ENCODE data around the gene P2RY12. TPM values are rescaled to one million over a fixed set of nuclear protein-coding genes. Genes with fewer than 3 reads are reported as not detected.

P2RY12 gene
- total and polyA plus RNA-seq, 2 donors (not counting 1 experiment from before 2014, with no cell fraction given) = 0.42 to 0.79 TPM

DNA sequence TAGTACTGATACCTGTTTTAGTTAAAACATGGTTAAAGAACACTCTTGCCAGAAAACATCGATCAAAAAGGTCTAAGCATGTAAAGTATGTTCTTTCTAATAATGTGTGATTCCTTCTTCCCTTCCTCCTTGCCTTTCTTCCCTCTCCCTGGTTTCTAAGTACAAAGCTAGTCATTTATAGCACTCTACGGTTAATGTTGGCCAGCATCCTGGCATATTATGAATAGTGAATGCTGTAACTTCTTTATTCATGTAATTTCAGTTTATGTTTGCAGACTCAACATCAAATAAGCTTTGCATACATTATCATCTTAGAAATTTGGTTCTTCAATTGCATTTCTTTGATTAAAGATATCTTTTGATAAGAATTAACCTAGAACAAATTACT lies 27.1 kb downstream of the P2RY12 start:
- Mint-ChIP-seq H3K4me3 (no peak overlapping the region), H3K27ac (peak overlapping the region; percentile 65), H3K9me3 (ENCODE audit: insufficient read depth) (no peaks in the 10 kb centered on the region), H3K4me1 (peaks cover 22% of the 10 kb centered on the region), H3K27me3 (no peaks in the 10 kb centered on the region)
- intact Hi-C loops (cut with micrococcal nuclease) = no loop called here
- ChIA-PET CTCF (interaction anchor here (1.0 to 1.3 kb wide), 3 partner anchors 31 to 1217 kb away, joined by 3 to 4 read pairs (median 3); no protein-coding TSS in a partner anchor), POLR2A (no interaction called here)
- Histone ChIP-seq H2AFZ (ENCODE audit: insufficient read depth, low read depth, low read length, poor library complexity, severe bottlenecking) (no peak overlapping the region), H3K4me1 (ENCODE audit: control insufficient read depth in 2 of 2, insufficient read depth in 2 of 2, low read length in 2 of 2) (peaks cover 3 to 17% of the 10 kb centered on the region in 2 donors), H3K27me3 (replicated peaks in 1 of 4; ENCODE audit: control extremely low read depth in 1 of 4, control insufficient read depth in 3 of 4, insufficient read depth in 4 of 4, low read length in 3 of 4) (no peaks in the 10 kb centered on the region), H3K79me2 (ENCODE audit: control insufficient read depth, insufficient read depth, low read length) (no peaks in the 10 kb centered on the region), H3K9ac (ENCODE audit: low read length) (no peak overlapping the region), H3K4me3 (ENCODE audit: control extremely low read depth in 1 of 5, extremely low read depth in 1 of 5, insufficient read depth in 1 of 5, low read depth in 2 of 5, low read length in 4 of 5) (no peak overlapping the region), H3K36me3 (replicated peaks in 1 of 2; ENCODE audit: control extremely low read depth in 1 of 2, control insufficient read depth in 1 of 2, extremely low read depth in 1 of 2, insufficient read depth in 2 of 2, low read length in 1 of 2) (no peaks in the 10 kb centered on the region), H4K20me1 (ENCODE audit: control insufficient read depth, insufficient read depth, low read length, poor library complexity, severe bottlenecking) (no peaks in the 10 kb centered on the region), H3K27ac (ENCODE audit: low read length in 2 of 2) (no peak overlapping the region), H3K9me3 (ENCODE audit: control extremely low read depth in 1 of 3, control insufficient read depth in 2 of 3, insufficient read depth in 1 of 3, low read length in 2 of 3) (no peaks in the 10 kb centered on the region), H3K4me2 (replicated peaks; ENCODE audit: low read depth, low read length, poor library complexity, severe bottlenecking) (no peak overlapping the region)
- no peak for TF ChIP-seq EZH2 (IDR thresholded peaks at IDR 0.05; ENCODE audit: borderline replicate concordance, insufficient read depth, low read depth, low read length, poor library complexity, severe bottlenecking)
- TF ChIP-seq, protein P1, sequence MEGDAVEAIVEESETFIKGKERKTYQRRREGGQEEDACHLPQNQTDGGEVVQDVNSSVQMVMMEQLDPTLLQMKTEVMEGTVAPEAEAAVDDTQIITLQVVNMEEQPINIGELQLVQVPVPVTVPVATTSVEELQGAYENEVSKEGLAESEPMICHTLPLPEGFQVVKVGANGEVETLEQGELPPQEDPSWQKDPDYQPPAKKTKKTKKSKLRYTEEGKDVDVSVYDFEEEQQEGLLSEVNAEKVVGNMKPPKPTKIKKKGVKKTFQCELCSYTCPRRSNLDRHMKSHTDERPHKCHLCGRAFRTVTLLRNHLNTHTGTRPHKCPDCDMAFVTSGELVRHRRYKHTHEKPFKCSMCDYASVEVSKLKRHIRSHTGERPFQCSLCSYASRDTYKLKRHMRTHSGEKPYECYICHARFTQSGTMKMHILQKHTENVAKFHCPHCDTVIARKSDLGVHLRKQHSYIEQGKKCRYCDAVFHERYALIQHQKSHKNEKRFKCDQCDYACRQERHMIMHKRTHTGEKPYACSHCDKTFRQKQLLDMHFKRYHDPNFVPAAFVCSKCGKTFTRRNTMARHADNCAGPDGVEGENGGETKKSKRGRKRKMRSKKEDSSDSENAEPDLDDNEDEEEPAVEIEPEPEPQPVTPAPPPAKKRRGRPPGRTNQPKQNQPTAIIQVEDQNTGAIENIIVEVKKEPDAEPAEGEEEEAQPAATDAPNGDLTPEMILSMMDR (IDR thresholded peaks at IDR 0.05) = no peak
- WGBS (ENCODE audit: insufficient coverage) = no CpG with 5 or more reads among the region's 2 CpGs
- no peak for DNase-seq
- no peak for ATAC-seq (ENCODE audit: low read depth)

DNA sequence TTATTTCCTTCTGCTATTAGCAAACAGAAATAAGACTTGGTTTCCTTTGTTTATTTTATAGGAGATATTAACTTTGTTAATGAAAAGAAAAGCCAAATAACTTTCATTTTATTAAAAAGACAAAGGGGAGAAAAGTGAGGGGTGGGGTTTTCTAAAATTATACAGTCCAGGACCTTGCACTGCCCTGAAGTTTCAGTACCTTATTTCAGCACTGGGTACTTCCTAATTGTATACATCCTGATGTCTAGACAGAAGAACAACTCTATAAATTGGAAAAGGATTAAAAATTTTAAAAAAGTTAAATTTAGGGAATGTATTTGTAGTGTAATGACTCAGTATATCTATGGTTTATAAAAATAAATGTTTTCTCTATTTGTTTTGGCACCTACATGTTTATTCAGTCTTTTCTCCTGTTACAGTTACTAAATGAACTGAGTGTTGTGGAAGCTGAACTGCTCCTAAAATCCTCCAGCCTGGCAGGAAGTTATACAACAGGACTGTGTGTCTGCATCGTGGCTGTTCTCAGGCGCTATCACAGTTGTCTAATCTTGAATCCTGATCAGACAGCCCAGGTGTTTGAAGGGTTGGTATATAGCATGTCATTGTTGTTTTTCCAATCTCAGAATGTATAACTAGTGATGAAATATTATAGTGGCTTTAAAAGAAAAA lies 27.6 kb downstream of the P2RY12 start:
- ATAC-seq (ENCODE audit: low read depth) (no peak), DNase-seq (peak; percentile 18)
- Histone ChIP-seq H3K4me1 (ENCODE audit: control insufficient read depth in 2 of 2, insufficient read depth in 2 of 2, low read length in 2 of 2) (peaks cover 5 to 22% of the 10 kb centered on the region in 2 donors), H2AFZ (ENCODE audit: insufficient read depth, low read depth, low read length, poor library complexity, severe bottlenecking) (no peak overlapping the region), H3K4me2 (replicated peaks; ENCODE audit: low read depth, low read length, poor library complexity, severe bottlenecking) (peak overlapping the region; percentile 42), H3K27ac (ENCODE audit: low read length in 2 of 2) (peak overlapping the region in 1 of 2 donors; percentile 2), H3K36me3 (replicated peaks in 1 of 2; ENCODE audit: control extremely low read depth in 1 of 2, control insufficient read depth in 1 of 2, extremely low read depth in 1 of 2, insufficient read depth in 2 of 2, low read length in 1 of 2) (no peaks in the 10 kb centered on the region), H3K9me3 (ENCODE audit: control extremely low read depth in 1 of 3, control insufficient read depth in 2 of 3, insufficient read depth in 1 of 3, low read length in 2 of 3) (no peaks in the 10 kb centered on the region), H3K4me3 (ENCODE audit: control extremely low read depth in 1 of 5, extremely low read depth in 1 of 5, insufficient read depth in 1 of 5, low read depth in 2 of 5, low read length in 4 of 5) (no peak overlapping the region), H3K27me3 (replicated peaks in 1 of 4; ENCODE audit: control extremely low read depth in 1 of 4, control insufficient read depth in 3 of 4, insufficient read depth in 4 of 4, low read length in 3 of 4) (no peaks in the 10 kb centered on the region), H3K79me2 (ENCODE audit: control insufficient read depth, insufficient read depth, low read length) (no peaks in the 10 kb centered on the region), H3K9ac (ENCODE audit: low read length) (no peak overlapping the region), H4K20me1 (ENCODE audit: control insufficient read depth, insufficient read depth, low read length, poor library complexity, severe bottlenecking) (no peaks in the 10 kb centered on the region)
- Mint-ChIP-seq H3K27ac (peak overlapping the region; percentile 65), H3K4me1 (peaks cover 27% of the 10 kb centered on the region), H3K4me3 (no peak overlapping the region), H3K27me3 (no peaks in the 10 kb centered on the region), H3K9me3 (ENCODE audit: insufficient read depth) (no peaks in the 10 kb centered on the region)
- TF ChIP-seq EZH2 (IDR thresholded peaks at IDR 0.05; ENCODE audit: borderline replicate concordance, insufficient read depth, low read depth, low read length, poor library complexity, severe bottlenecking) = no peak
- TF ChIP-seq, protein P1 (IDR thresholded peaks at IDR 0.05) = no peak
- CTCF ChIA-PET = interaction anchor here (1.3 kb wide), 1 partner anchor 30 kb away, joined by 3 read pairs; no protein-coding TSS in a partner anchor
- WGBS (ENCODE audit: insufficient coverage) = no CpG with 5 or more reads among the region's 2 CpGs
- intact Hi-C loops (cut with micrococcal nuclease) = no loop called here
- POLR2A ChIA-PET = no interaction called here
